Hepatocyte (in vitro differentiated cells): ENCODE measurements around the gene SLC38A10. TPM values are rescaled to one million over a fixed set of nuclear protein-coding genes. Genes with fewer than 3 reads are reported as not detected.
A peak's percentile ranks its signal among the peaks of the same experiment; 100 is the strongest.

Experiments used
- DNase-seq: peaks from one replicate; pipeline ENCODE4 v3.0.0-alpha.2; 2016; ENCODE audit warnings: low spot score
- H2AFZ ChIP-seq: fragments of 200-600 bp; sonication (generic); 2 replicates; pipeline ENCODE4 v1.6.0; 2016; ENCODE audit warnings: antibody characterized with exemption, mild to moderate bottlenecking
- H3K27ac ChIP-seq: fragments of 200-600 bp; sonication (generic); 2 replicates; pipeline ENCODE4 v1.5.1; 2016; ENCODE audit warnings: mild to moderate bottlenecking
- H3K27me3 ChIP-seq: fragments of 200-600 bp; sonication (generic); 2 replicates; pipeline ENCODE4 v1.6.1; 2016
- H3K36me3 ChIP-seq: fragments of 200-600 bp; sonication (generic); replicated peaks from 2 replicates; pipeline ENCODE4 v1.5.1; 2016; ENCODE audit warnings: low read depth; ENCODE audit not compliant: insufficient read depth
- H3K4me1 ChIP-seq: fragments of 200-600 bp; sonication (generic); 2 replicates; pipeline ENCODE4 v1.5.1; 2016; ENCODE audit warnings: mild to moderate bottlenecking, moderate library complexity; ENCODE audit not compliant: insufficient read depth
- H3K4me2 ChIP-seq: fragments of 200-600 bp; sonication (generic); 2 replicates; pipeline ENCODE4 v1.6.0; 2016
- H3K4me3 ChIP-seq: fragments of 200-600 bp; sonication (generic); 2 replicates; pipeline ENCODE4 v1.5.1; 2016; ENCODE audit warnings: mild to moderate bottlenecking
- H3K79me2 ChIP-seq: fragments of 200-600 bp; sonication (generic); 2 replicates; pipeline ENCODE4 v1.6.0; 2017; ENCODE audit warnings: mild to moderate bottlenecking
- H3K9me2 ChIP-seq: fragments of 200-600 bp; sonication (generic); replicated peaks from 2 replicates; pipeline ENCODE4 v1.6.0; 2017; ENCODE audit warnings: mild to moderate bottlenecking; ENCODE audit not compliant: insufficient read depth
- H3K9me3 ChIP-seq: fragments of 200-600 bp; sonication (generic); 2 replicates; pipeline ENCODE4 v1.5.1; 2016; ENCODE audit warnings: low read depth, mild to moderate bottlenecking
- H4K20me1 ChIP-seq: fragments of 200-600 bp; sonication (generic); 2 replicates; pipeline ENCODE4 v1.6.0; 2016; ENCODE audit warnings: mild to moderate bottlenecking; ENCODE audit not compliant: insufficient read depth, poor library complexity, severe bottlenecking
- CTCF ChIP-seq: fragments of 200-600 bp; sonication (generic); IDR thresholded peaks from 2 replicates; pipeline ENCODE4 v1.5.1; 2016; ENCODE audit warnings: antibody characterized with exemption, mild to moderate bottlenecking; ENCODE audit not compliant: poor library complexity
- EZH2 ChIP-seq: fragments of 200-600 bp; sonication (generic); IDR thresholded peaks from 2 replicates; pipeline ENCODE4 v1.6.1; 2016; ENCODE audit warnings: antibody characterized with exemption, mild to moderate bottlenecking, borderline replicate concordance
- EZH2phosphoT487 ChIP-seq: fragments of 200-600 bp; sonication (generic); IDR thresholded peaks from one replicate; pipeline ENCODE4 v1.6.1; 2018; ENCODE audit warnings: antibody characterized with exemption, mild to moderate bottlenecking, low read depth, moderate library complexity; ENCODE audit not compliant: unreplicated experiment, severe bottlenecking
- WGBS: methylation state at CpG from one replicate; pipeline ENCODE4 v1.1.6; 2016; ENCODE audit warnings: low lambda C conversion rate; ENCODE audit errors: missing lambda C conversion rate; 5-methylcytosine and 5-hydroxymethylcytosine counted together
- polyA plus RNA-seq: library from polyadenylated mRNA; unstranded; fragments of >200 nt; fragmentation: Nextera tagmentation; extraction: Ambion mirVana; gene quantifications from 2 replicates; pipeline ENCODE4 v1.2.1, GENCODE V29; 2016
- total RNA-seq: library from RNA; depleted of rRNA; stranded (reverse); fragments of >200 nt; gene quantifications from 2 replicates; pipeline ENCODE4 v1.2.3, GENCODE V29; 2014

The SLC38A10 gene
- total and polyA plus RNA-seq, 2 experiments from 2014 or later: 91.4 to 124 TPM

- Histone ChIP-seq H2AFZ (no peak overlapping the region), H3K4me1 (peaks cover 21% of the 10 kb centered on the region), H3K27me3 (no peaks in the 10 kb centered on the region), H3K27ac (no peak overlapping the region), H3K4me2 (peak overlapping the region; percentile 27), H3K36me3 (no peaks in the 10 kb centered on the region), H3K4me3 (no peak overlapping the region), H4K20me1 (no peaks in the 10 kb centered on the region), H3K9me3 (no peaks in the 10 kb centered on the region), H3K9me2 (no peaks in the 10 kb centered on the region), H3K79me2 (peaks cover 21% of the 10 kb centered on the region)
- TF ChIP-seq EZH2 (no peak), CTCF (no peak), EZH2phosphoT487 (no peak)
- WGBS: 47% methylated on average over 25 of the region's 26 CpGs
- no peak for DNase-seq
Observed at GRCh38 chr17:81234940-81235821, 59.9 kb downstream of the SLC38A10 start.

DNA sequence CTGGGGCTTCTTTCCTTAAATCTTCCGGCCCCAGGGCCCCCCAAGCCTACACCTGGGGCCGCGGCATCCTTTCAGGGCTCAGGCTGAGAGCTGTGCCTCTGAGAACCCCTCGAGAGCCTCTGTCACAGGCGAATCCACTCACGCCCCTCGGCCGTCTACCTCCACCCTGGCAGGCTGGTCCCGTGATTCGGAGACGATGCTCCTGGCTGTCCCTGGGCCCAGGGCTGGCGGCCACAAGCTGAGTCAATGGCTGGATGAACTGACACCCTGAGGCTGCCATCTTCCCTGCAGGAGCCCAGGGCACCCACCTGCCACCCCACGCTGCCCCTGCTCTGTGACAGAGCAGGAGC lies 60.6 kb downstream of the SLC38A10 start:
- no peak overlapping the region for H2AFZ ChIP-seq
- no peak for DNase-seq
- H3K4me1 ChIP-seq: peaks cover 19% of the 10 kb centered on the region
- H3K9me2 ChIP-seq: no peaks in the 10 kb centered on the region
- H3K27ac ChIP-seq: no peak overlapping the region
- H3K4me3 ChIP-seq: no peak overlapping the region
- H3K36me3 ChIP-seq: no peaks in the 10 kb centered on the region
- H4K20me1 ChIP-seq: no peaks in the 10 kb centered on the region
- H3K4me2 ChIP-seq: peak overlapping the region; percentile 27
- TF ChIP-seq CTCF: no peak
- no peak for TF ChIP-seq EZH2phosphoT487
- TF ChIP-seq EZH2: no peak
- H3K79me2 ChIP-seq: peaks cover 14% of the 10 kb centered on the region
- 86% methylated on average over 13 of the region's 13 CpGs for whole genome bisulfite sequencing
- no peaks in the 10 kb centered on the region for H3K9me3 ChIP-seq
- no peaks in the 10 kb centered on the region for H3K27me3 ChIP-seq

DNA sequence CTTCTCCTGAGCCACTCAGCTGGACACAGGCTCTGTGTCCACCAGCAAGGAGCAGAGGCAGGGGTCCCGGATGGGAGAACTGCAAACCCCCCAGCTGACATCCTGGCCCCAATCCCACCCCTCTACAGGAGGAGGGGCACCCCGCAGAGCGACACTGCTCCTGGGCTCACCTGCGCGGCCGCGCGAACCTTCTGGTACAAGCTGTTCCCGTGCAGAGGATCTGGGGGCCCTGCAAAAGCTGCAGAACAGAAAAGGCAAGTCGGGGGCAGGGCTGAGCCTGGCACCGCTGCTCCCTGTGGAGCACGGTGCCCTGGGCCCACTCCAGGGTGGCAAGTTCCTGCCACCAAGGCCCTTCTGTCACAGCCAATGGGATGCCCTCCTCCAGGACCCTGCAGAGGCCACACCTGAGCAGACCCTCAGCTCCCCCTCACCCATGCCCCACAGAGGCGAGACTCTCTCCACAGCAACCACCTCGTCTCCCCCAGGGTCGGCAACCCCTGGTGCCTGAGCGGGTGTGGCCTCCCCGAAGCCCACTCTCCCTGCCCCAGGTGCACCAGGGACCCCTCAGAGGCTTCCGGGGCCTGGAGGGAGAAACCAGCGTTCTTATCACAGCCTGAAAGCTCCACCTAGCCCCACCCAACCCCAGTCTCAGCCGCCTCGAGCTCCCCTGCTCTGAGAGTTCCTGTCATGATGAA lies 61.1 kb downstream of the SLC38A10 start:
- DNase-seq: no peak
- Histone ChIP-seq H3K4me2 (no peak overlapping the region), H4K20me1 (no peaks in the 10 kb centered on the region), H3K27me3 (no peaks in the 10 kb centered on the region), H3K4me3 (no peak overlapping the region), H3K36me3 (no peaks in the 10 kb centered on the region), H3K9me2 (no peaks in the 10 kb centered on the region), H3K27ac (no peak overlapping the region), H3K4me1 (peaks cover 19% of the 10 kb centered on the region), H3K9me3 (no peaks in the 10 kb centered on the region), H3K79me2 (peaks cover 13% of the 10 kb centered on the region), H2AFZ (no peak overlapping the region)
- no peak for TF ChIP-seq CTCF
- TF ChIP-seq EZH2phosphoT487: no peak
- no peak for TF ChIP-seq EZH2
- 94% methylated on average over 17 of the region's 21 CpGs for WGBS
